Hepatocyte (in vitro differentiated cells): ENCODE data around the gene TKT. TPM values are rescaled to one million over a fixed set of nuclear protein-coding genes. Genes with fewer than 3 reads are reported as not detected.

ENCODE experiments used
- DNase-seq: peaks from one replicate; pipeline ENCODE4 v3.0.0-alpha.2; 2016; ENCODE audit warnings: low spot score
- H2AFZ ChIP-seq: fragments of 200-600 bp; sonication (generic); 2 replicates; pipeline ENCODE4 v1.6.0; 2016; ENCODE audit warnings: antibody characterized with exemption, mild to moderate bottlenecking
- H3K27ac ChIP-seq: fragments of 200-600 bp; sonication (generic); 2 replicates; pipeline ENCODE4 v1.5.1; 2016; ENCODE audit warnings: mild to moderate bottlenecking
- H3K27me3 ChIP-seq: fragments of 200-600 bp; sonication (generic); 2 replicates; pipeline ENCODE4 v1.6.1; 2016
- H3K36me3 ChIP-seq: fragments of 200-600 bp; sonication (generic); replicated peaks from 2 replicates; pipeline ENCODE4 v1.5.1; 2016; ENCODE audit warnings: low read depth; ENCODE audit not compliant: insufficient read depth
- H3K4me1 ChIP-seq: fragments of 200-600 bp; sonication (generic); 2 replicates; pipeline ENCODE4 v1.5.1; 2016; ENCODE audit warnings: mild to moderate bottlenecking, moderate library complexity; ENCODE audit not compliant: insufficient read depth
- H3K4me2 ChIP-seq: fragments of 200-600 bp; sonication (generic); 2 replicates; pipeline ENCODE4 v1.6.0; 2016
- H3K4me3 ChIP-seq: fragments of 200-600 bp; sonication (generic); 2 replicates; pipeline ENCODE4 v1.5.1; 2016; ENCODE audit warnings: mild to moderate bottlenecking
- H3K79me2 ChIP-seq: fragments of 200-600 bp; sonication (generic); 2 replicates; pipeline ENCODE4 v1.6.0; 2017; ENCODE audit warnings: mild to moderate bottlenecking
- H3K9me2 ChIP-seq: fragments of 200-600 bp; sonication (generic); replicated peaks from 2 replicates; pipeline ENCODE4 v1.6.0; 2017; ENCODE audit warnings: mild to moderate bottlenecking; ENCODE audit not compliant: insufficient read depth
- H3K9me3 ChIP-seq: fragments of 200-600 bp; sonication (generic); 2 replicates; pipeline ENCODE4 v1.5.1; 2016; ENCODE audit warnings: low read depth, mild to moderate bottlenecking
- H4K20me1 ChIP-seq: fragments of 200-600 bp; sonication (generic); 2 replicates; pipeline ENCODE4 v1.6.0; 2016; ENCODE audit warnings: mild to moderate bottlenecking; ENCODE audit not compliant: insufficient read depth, poor library complexity, severe bottlenecking
- EZH2 ChIP-seq: fragments of 200-600 bp; sonication (generic); IDR thresholded peaks from 2 replicates; pipeline ENCODE4 v1.6.1; 2016; ENCODE audit warnings: antibody characterized with exemption, mild to moderate bottlenecking, borderline replicate concordance
- EZH2phosphoT487 ChIP-seq: fragments of 200-600 bp; sonication (generic); IDR thresholded peaks from one replicate; pipeline ENCODE4 v1.6.1; 2018; ENCODE audit warnings: antibody characterized with exemption, mild to moderate bottlenecking, low read depth, moderate library complexity; ENCODE audit not compliant: unreplicated experiment, severe bottlenecking
- WGBS: methylation state at CpG from one replicate; pipeline ENCODE4 v1.1.6; 2016; ENCODE audit warnings: low lambda C conversion rate; ENCODE audit errors: missing lambda C conversion rate; 5-methylcytosine and 5-hydroxymethylcytosine counted together
- polyA plus RNA-seq: library from polyadenylated mRNA; unstranded; fragments of >200 nt; fragmentation: Nextera tagmentation; extraction: Ambion mirVana; gene quantifications from 2 replicates; pipeline ENCODE4 v1.2.1, GENCODE V29; 2016
- total RNA-seq: library from RNA; depleted of rRNA; stranded (reverse); fragments of >200 nt; gene quantifications from 2 replicates; pipeline ENCODE4 v1.2.3, GENCODE V29; 2014
- TF ChIP-seq, protein P1 (sequence below): fragments of 200-600 bp; sonication (generic); IDR thresholded peaks from 2 replicates; pipeline ENCODE4 v1.5.1; 2016; ENCODE audit warnings: antibody characterized with exemption, mild to moderate bottlenecking; ENCODE audit not compliant: poor library complexity

TKT gene
- total and polyA plus RNA-seq, 2 experiments from 2014 or later, result 149 to 265 TPM

DNA sequence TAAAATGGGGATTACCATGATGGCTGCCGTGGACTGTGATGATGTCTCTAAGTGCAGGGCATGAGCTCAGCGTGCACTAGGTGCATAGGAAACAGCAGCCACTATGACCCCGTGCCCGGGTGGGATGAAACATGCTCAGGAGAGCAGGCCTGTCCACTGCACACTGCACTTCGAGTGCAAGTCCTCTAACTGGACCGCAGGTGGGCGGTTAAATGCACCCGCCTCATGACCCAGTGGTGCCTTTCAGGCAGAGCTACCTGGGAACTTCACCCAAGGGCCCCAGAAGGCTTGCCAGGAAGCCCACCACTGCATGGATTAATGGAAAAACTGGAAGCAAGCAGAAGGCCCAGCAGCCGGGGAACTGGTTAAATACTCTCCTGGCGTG lies 60.8 kb downstream of the TKT start:
- H3K27ac ChIP-seq, result no peak overlapping the region
- no peaks in the 10 kb centered on the region for H3K27me3 ChIP-seq
- H3K4me1 ChIP-seq, result no peaks in the 10 kb centered on the region
- no peak overlapping the region for H2AFZ ChIP-seq
- H3K36me3 ChIP-seq, result no peaks in the 10 kb centered on the region
- DNase-seq, result no peak
- H3K4me3 ChIP-seq, result no peak overlapping the region
- H3K4me2 ChIP-seq, result no peak overlapping the region
- TF ChIP-seq, protein P1, sequence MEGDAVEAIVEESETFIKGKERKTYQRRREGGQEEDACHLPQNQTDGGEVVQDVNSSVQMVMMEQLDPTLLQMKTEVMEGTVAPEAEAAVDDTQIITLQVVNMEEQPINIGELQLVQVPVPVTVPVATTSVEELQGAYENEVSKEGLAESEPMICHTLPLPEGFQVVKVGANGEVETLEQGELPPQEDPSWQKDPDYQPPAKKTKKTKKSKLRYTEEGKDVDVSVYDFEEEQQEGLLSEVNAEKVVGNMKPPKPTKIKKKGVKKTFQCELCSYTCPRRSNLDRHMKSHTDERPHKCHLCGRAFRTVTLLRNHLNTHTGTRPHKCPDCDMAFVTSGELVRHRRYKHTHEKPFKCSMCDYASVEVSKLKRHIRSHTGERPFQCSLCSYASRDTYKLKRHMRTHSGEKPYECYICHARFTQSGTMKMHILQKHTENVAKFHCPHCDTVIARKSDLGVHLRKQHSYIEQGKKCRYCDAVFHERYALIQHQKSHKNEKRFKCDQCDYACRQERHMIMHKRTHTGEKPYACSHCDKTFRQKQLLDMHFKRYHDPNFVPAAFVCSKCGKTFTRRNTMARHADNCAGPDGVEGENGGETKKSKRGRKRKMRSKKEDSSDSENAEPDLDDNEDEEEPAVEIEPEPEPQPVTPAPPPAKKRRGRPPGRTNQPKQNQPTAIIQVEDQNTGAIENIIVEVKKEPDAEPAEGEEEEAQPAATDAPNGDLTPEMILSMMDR, result no peak
- TF ChIP-seq EZH2phosphoT487 (no peak), EZH2 (no peak)
- H3K9me2 ChIP-seq, result no peaks in the 10 kb centered on the region
- no peaks in the 10 kb centered on the region for H3K9me3 ChIP-seq
- no peaks in the 10 kb centered on the region for H3K79me2 ChIP-seq
- 92% methylated on average over 10 of the region's 10 CpGs for WGBS
- no peaks in the 10 kb centered on the region for H4K20me1 ChIP-seq

DNA sequence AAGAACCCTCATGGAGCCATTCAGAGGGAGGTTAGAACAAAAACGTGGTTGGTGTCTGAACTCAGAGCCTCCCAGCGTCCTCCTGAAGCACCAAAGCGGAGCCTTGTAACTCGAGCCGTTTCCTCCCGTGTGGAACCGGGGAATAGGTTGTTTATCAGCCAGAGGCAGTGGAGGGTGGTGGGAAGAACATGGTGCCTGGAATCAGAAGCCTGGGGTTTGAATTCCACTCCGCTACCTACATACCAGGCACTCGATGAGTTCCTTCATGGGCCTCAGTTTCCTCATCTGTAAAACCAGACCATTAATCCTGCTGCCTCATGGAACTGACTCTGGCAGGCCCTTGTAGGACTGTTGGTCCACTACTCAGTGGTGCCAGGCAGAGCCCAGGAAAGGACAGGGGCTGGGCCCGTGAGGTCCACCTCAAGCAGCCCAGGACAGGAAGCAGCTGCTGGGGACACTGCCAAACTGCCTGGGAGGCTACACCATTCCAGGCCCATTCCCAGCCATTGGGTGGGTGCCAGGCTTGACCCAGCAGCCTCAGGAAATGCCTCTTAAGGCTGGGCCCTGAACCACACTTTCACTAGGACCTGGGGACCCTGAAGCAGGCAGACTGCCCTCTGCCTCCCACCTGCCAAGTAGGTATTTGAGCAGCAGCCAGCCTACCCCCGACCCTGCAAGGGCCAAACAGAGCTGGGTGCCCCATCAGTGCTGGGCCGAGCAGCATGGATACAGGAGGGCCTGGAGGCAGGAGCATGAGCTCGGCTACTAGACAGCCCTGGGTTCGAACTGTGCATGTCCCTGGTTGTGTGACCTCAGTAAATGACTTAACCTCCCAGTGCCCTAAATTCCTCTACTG lies 61.4 kb downstream of the TKT start:
- H3K27ac ChIP-seq, result peak overlapping the region; percentile 66
- no peaks in the 10 kb centered on the region for H3K79me2 ChIP-seq
- H3K4me3 ChIP-seq, result no peak overlapping the region
- H3K4me2 ChIP-seq, result no peak overlapping the region
- no peak overlapping the region for H2AFZ ChIP-seq
- WGBS, result 65% methylated on average over 14 of the region's 14 CpGs
- H3K27me3 ChIP-seq, result no peaks in the 10 kb centered on the region
- H3K9me2 ChIP-seq, result no peaks in the 10 kb centered on the region
- TF ChIP-seq, protein P1, result no peak
- TF ChIP-seq EZH2phosphoT487, result no peak
- TF ChIP-seq EZH2, result no peak
- no peaks in the 10 kb centered on the region for H3K9me3 ChIP-seq
- no peaks in the 10 kb centered on the region for H3K36me3 ChIP-seq
- DNase-seq, result no peak
- H4K20me1 ChIP-seq, result no peaks in the 10 kb centered on the region
- no peaks in the 10 kb centered on the region for H3K4me1 ChIP-seq

DNA sequence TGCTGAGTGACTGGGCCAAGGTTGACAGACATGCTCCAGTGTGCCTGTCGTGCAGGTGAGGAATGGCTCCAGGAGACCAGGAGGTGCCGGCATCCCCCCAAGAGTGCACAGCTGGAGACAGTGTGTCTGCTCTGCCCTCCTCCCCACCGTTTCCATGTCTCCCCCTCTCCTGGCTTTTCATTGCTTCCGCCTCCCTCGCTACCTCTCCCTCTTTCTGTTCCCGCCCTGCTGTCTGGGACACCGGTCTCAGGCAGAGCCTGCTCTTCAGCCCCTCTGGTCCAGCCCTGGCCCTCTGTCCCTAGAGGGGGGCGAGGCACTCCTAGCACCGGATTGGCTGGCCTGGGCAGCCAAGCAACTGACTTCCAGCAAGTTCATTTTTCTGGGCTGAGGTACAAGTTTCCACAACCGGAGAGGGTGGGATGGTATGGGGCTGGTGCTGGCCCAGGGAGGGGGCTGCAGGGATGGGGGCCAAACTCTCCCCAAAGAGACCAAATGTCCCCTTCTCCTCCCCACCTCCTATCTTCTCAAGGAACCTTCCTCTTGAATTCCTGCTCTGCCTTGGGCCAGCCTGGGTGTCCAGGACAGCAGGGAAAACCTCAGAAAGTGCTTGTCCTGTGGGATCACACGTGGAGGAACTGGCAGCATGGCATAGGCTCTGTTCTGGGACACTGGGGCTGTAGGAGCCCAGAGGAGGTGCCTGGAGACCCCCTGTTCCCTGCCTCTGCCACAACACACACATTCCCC lies 62.2 kb downstream of the TKT start:
- Histone ChIP-seq H3K27ac (peak overlapping the region; percentile 66), H3K4me2 (no peak overlapping the region)
- DNase-seq, result peak; percentile 46

More for the DNA sequence above, 62.2 kb downstream of the TKT start:
- Histone ChIP-seq H3K4me3 (no peak overlapping the region), H2AFZ (no peak overlapping the region), H3K27me3 (no peaks in the 10 kb centered on the region), H3K4me1 (no peaks in the 10 kb centered on the region), H3K79me2 (no peaks in the 10 kb centered on the region), H3K9me3 (no peaks in the 10 kb centered on the region), H4K20me1 (no peaks in the 10 kb centered on the region), H3K9me2 (no peaks in the 10 kb centered on the region), H3K36me3 (no peaks in the 10 kb centered on the region)
- WGBS, result 63% methylated on average over 9 of the region's 11 CpGs
- TF ChIP-seq, protein P1, result no peak
- no peak for TF ChIP-seq EZH2
- no peak for TF ChIP-seq EZH2phosphoT487
